HL-60 (cell line): ENCODE data around the gene CREB3.

Experiments
- DNase-seq, 2 experiments: peaks; one replicate each; pipeline ENCODE4 v3.0.0-alpha.2; 2010 to 2020; ENCODE audit warnings: low read depth in 1 of 2, low spot score in 1 of 2
- H3K27ac ChIP-seq: fragments of 250-450 bp; sonication (Bioruptor Pico); replicated peaks from 2 replicates; pipeline ENCODE4 v1.5.1; 2020; ENCODE audit warnings: mild to moderate bottlenecking, moderate library complexity
- H3K27me3 ChIP-seq: fragments of 250-450 bp; sonication (Bioruptor Pico); 2 replicates; pipeline ENCODE4 v1.5.1; 2021; ENCODE audit warnings: mild to moderate bottlenecking, moderate library complexity; ENCODE audit not compliant: insufficient read depth, poor library complexity, severe bottlenecking
- H3K4me3 ChIP-seq: replicated peaks from 2 replicates; pipeline ENCODE4 v1.5.1; 2011; ENCODE audit warnings: mild to moderate bottlenecking, control low read depth, low read length; ENCODE audit not compliant: insufficient read depth
- CTCF ChIP-seq: IDR thresholded peaks from one replicate; pipeline ENCODE4 v1.5.1; 2011; ENCODE audit warnings: low read length, control low read depth, inconsistent platforms; ENCODE audit not compliant: insufficient read depth
- GABPA ChIP-seq: IDR thresholded peaks from 2 replicates; pipeline ENCODE4 v1.6.1; 2012; ENCODE audit warnings: low read depth
- POLR2AphosphoS5 ChIP-seq: IDR thresholded peaks from 2 replicates; pipeline ENCODE4 v1.6.1; 2012; ENCODE audit warnings: low read depth
- REST ChIP-seq: IDR thresholded peaks from 2 replicates; pipeline ENCODE4 v1.6.1; 2012; ENCODE audit warnings: low read depth; ENCODE audit not compliant: insufficient replicate concordance
- SPI1 ChIP-seq: IDR thresholded peaks from 2 replicates; pipeline ENCODE4 v1.6.1; 2012; ENCODE audit warnings: low read depth, mild to moderate bottlenecking, borderline replicate concordance

Gene CREB3

GRCh38 chr9:35714123-35714522 is 18.3 kb upstream of the CREB3 start:
- DNase-seq, result no peak
- TF ChIP-seq SPI1, result no peak
- no peak for TF ChIP-seq POLR2AphosphoS5
- no peak for TF ChIP-seq CTCF
- TF ChIP-seq REST, result no peak
- Histone ChIP-seq H3K27ac (no peak overlapping the region), H3K27me3 (no peaks in the 10 kb centered on the region), H3K4me3 (no peak overlapping the region)

GRCh38 chr9:35714579-35715252 is 17.8 kb upstream of the CREB3 start:
- TF ChIP-seq SPI1 (no peak), CTCF (no peak), GABPA (no peak), POLR2AphosphoS5 (no peak), REST (no peak)
- H3K27me3 ChIP-seq, result no peaks in the 10 kb centered on the region
- no peak overlapping the region for H3K4me3 ChIP-seq
- no peak overlapping the region for H3K27ac ChIP-seq
- no peak for DNase-seq

- no peak overlapping the region for H3K27ac ChIP-seq
- no peak overlapping the region for H3K4me3 ChIP-seq
- TF ChIP-seq REST, result no peak
- no peak for TF ChIP-seq CTCF
- TF ChIP-seq SPI1, result no peak
- TF ChIP-seq POLR2AphosphoS5, result no peak
- TF ChIP-seq GABPA, result no peak
- H3K27me3 ChIP-seq, result no peaks in the 10 kb centered on the region
- DNase-seq, result no peak
Measured at GRCh38 chr9:35716230-35716629, 16.2 kb upstream of the CREB3 start.
